Measurements from ENCODE around the gene NAA16.

DNA sequence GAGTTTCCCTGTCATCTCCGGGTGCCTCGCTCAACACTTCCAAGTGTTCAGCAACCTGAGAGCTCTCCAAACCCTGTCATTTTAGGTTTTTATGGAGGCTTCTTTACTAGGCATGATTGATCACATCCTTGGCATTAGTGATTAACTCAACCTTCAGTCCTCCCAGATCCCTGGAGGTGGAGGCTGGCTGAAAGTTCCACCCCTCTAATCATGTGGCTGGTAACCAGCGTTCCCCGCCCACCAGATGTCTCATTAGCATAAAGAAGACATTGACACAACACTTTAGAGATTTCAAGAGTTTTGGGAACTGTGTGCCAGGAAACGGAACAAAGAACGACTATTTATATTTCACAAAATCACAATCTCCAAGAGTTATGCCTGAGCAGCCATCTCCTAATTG, 75.1 kb downstream of the NAA16 start:
- TF ChIP-seq RXRA (IDR thresholded peaks at IDR 0.05; ENCODE audit: borderline replicate concordance, low read depth), result no peak
- TF ChIP-seq, protein P1, sequence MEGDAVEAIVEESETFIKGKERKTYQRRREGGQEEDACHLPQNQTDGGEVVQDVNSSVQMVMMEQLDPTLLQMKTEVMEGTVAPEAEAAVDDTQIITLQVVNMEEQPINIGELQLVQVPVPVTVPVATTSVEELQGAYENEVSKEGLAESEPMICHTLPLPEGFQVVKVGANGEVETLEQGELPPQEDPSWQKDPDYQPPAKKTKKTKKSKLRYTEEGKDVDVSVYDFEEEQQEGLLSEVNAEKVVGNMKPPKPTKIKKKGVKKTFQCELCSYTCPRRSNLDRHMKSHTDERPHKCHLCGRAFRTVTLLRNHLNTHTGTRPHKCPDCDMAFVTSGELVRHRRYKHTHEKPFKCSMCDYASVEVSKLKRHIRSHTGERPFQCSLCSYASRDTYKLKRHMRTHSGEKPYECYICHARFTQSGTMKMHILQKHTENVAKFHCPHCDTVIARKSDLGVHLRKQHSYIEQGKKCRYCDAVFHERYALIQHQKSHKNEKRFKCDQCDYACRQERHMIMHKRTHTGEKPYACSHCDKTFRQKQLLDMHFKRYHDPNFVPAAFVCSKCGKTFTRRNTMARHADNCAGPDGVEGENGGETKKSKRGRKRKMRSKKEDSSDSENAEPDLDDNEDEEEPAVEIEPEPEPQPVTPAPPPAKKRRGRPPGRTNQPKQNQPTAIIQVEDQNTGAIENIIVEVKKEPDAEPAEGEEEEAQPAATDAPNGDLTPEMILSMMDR (IDR thresholded peaks at IDR 0.05), result no peak
- TF ChIP-seq, protein P2, sequence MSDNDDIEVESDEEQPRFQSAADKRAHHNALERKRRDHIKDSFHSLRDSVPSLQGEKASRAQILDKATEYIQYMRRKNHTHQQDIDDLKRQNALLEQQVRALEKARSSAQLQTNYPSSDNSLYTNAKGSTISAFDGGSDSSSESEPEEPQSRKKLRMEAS (IDR thresholded peaks at IDR 0.05; ENCODE audit: low read depth), result no peak
- TF ChIP-seq RAD21 (IDR thresholded peaks at IDR 0.05; ENCODE audit: low read length), result no peak
- no peak for TF ChIP-seq SIN3A (IDR thresholded peaks at IDR 0.05; ENCODE audit: borderline replicate concordance, low read depth, low read length)
- TF ChIP-seq, protein P3, sequence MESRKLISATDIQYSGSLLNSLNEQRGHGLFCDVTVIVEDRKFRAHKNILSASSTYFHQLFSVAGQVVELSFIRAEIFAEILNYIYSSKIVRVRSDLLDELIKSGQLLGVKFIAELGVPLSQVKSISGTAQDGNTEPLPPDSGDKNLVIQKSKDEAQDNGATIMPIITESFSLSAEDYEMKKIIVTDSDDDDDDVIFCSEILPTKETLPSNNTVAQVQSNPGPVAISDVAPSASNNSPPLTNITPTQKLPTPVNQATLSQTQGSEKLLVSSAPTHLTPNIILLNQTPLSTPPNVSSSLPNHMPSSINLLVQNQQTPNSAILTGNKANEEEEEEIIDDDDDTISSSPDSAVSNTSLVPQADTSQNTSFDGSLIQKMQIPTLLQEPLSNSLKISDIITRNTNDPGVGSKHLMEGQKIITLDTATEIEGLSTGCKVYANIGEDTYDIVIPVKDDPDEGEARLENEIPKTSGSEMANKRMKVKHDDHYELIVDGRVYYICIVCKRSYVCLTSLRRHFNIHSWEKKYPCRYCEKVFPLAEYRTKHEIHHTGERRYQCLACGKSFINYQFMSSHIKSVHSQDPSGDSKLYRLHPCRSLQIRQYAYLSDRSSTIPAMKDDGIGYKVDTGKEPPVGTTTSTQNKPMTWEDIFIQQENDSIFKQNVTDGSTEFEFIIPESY (IDR thresholded peaks at IDR 0.05; ENCODE audit: borderline replicate concordance, low read depth), result no peak
- TF ChIP-seq TEAD4 (IDR thresholded peaks at IDR 0.05; ENCODE audit: borderline replicate concordance, insufficient read depth), result no peak
- TF ChIP-seq TAF1 (IDR thresholded peaks at IDR 0.05; ENCODE audit: borderline replicate concordance, low read depth, low read length), result no peak
- TF ChIP-seq MXI1 (IDR thresholded peaks at IDR 0.05; ENCODE audit: low read depth, low read length), result no peak
- TF ChIP-seq GABPA (IDR thresholded peaks at IDR 0.05; ENCODE audit: low read depth), result no peak
- TF ChIP-seq CHD2 (IDR thresholded peaks at IDR 0.05; ENCODE audit: low read length, partially characterized antibody), result no peak
- TF ChIP-seq RFX5 (IDR thresholded peaks at IDR 0.05; ENCODE audit: low read length), result no peak
